A549 (cell line): ENCODE results near the gene AGPAT2. TPM values are rescaled to one million over a fixed set of nuclear protein-coding genes. Genes with fewer than 3 reads are reported as not detected.

ENCODE experiments used
- ATAC-seq, 2 experiments: fragments of 200-7000 bp in 1 of 2; fragments of >200 bp in 1 of 2; cut with Nextera tagmentation in 1 of 2; cut with Tn5 transposase in 1 of 2; 3 replicates each; pipeline versions ENCODE4 v1.8.0 to v1.9.1; 2018 to 2020; ENCODE audit warnings: mild to moderate bottlenecking in 1 of 2, moderate library complexity in 1 of 2
- CTCF ChIA-PET: fragments of 300-600 bp; sonication (Branson Sonifier 250); formaldehyde crosslinking; extraction: SDS; loops from one replicate; lab custom pipeline; 2021; ENCODE audit warnings: antibody characterized with exemption, inconsistent platforms; lab: Yijun Ruan, JAX
- POLR2A ChIA-PET: fragments of 350-600 bp; formaldehyde crosslinking; extraction: SDS; loops from one replicate; lab custom pipeline; 2021; ENCODE audit warnings: antibody characterized with exemption, inconsistent platforms; lab: Yijun Ruan, JAX
- DNase-seq, 2 experiments: peaks; one replicate each; pipeline versions ENCODE4 v3.0.0 to v3.0.0-alpha.2; 2011 to 2016; ENCODE audit warnings: low read depth in 1 of 2, low spot score in 1 of 2
- FAIRE-seq: peaks from 2 replicates; lab custom pipeline; 2011; peaks lifted over from hg19 to GRCh38; lab: Jason Lieb, UNC
- H3K27ac ChIP-seq, 2 experiments: fragments of >200 bp; sonication (Bioruptor Twin); formaldehyde crosslinking; 3 replicates each; pipeline ENCODE4 v1.5.1; 2016 to 2017
- H3K4me1 ChIP-seq: fragments of >200 bp; sonication (Bioruptor Twin); formaldehyde crosslinking; 3 replicates; pipeline ENCODE4 v1.6.1; 2016
- H3K4me2 ChIP-seq: fragments of >200 bp; sonication (Bioruptor Twin); formaldehyde crosslinking; 3 replicates; pipeline ENCODE4 v1.6.1; 2016
- H3K4me3 ChIP-seq: fragments of >200 bp; sonication (Bioruptor Twin); formaldehyde crosslinking; 3 replicates; pipeline ENCODE4 v1.5.1; 2016
- H3K9me3 ChIP-seq: fragments of >200 bp; sonication (Bioruptor Twin); formaldehyde crosslinking; 3 replicates; pipeline ENCODE4 v1.6.1; 2016
- ATOH8 ChIP-seq: fragments of 250-450 bp; sonication (Bioruptor Pico); IDR thresholded peaks from 2 replicates; pipeline ENCODE4 v1.5.0; 2020; ENCODE audit warnings: low read depth, mild to moderate bottlenecking, moderate library complexity
- BHLHE40 ChIP-seq: IDR thresholded peaks from 2 replicates; pipeline ENCODE4 v1.6.1; 2012; ENCODE audit warnings: low read depth, low read length, inconsistent platforms
- CHD2 ChIP-seq: fragments of 150-350 bp; IDR thresholded peaks from 2 replicates; pipeline ENCODE4 v1.6.1; 2014; ENCODE audit warnings: low read length; ENCODE audit not compliant: partially characterized antibody
- CHD4 ChIP-seq: fragments of 200-600 bp; sonication (generic); IDR thresholded peaks from 2 replicates; pipeline ENCODE4 v1.6.1; 2016; ENCODE audit warnings: antibody characterized with exemption, mild to moderate bottlenecking, borderline replicate concordance
- E2F6 ChIP-seq: IDR thresholded peaks from 2 replicates; pipeline ENCODE4 v1.6.1; 2012; ENCODE audit warnings: low read depth, borderline replicate concordance
- ELK1 ChIP-seq: fragments of 150-350 bp; IDR thresholded peaks from 2 replicates; pipeline ENCODE4 v1.6.1; 2014; ENCODE audit warnings: low read depth, mild to moderate bottlenecking, low read length
- EP300 ChIP-seq, 2 experiments: fragments of >200 bp; sonication (Bioruptor Twin); formaldehyde crosslinking; IDR thresholded peaks; 2 replicates in 1 of 2; 3 replicates in 1 of 2; pipeline ENCODE4 v1.6.1; 2016 to 2017
- ESRRA ChIP-seq: fragments of 150-350 bp; IDR thresholded peaks from 2 replicates; pipeline ENCODE4 v1.6.1; 2014; ENCODE audit warnings: mild to moderate bottlenecking, low read length, borderline replicate concordance
- FOXS1 ChIP-seq: fragments of 250-450 bp; sonication (Bioruptor Pico); IDR thresholded peaks from 2 replicates; pipeline ENCODE4 v1.5.0; 2020; ENCODE audit warnings: mild to moderate bottlenecking, moderate library complexity
- GATA3 ChIP-seq: IDR thresholded peaks from 2 replicates; pipeline ENCODE4 v1.6.1; 2012; ENCODE audit warnings: borderline replicate concordance
- HDAC2 ChIP-seq: fragments of 200-600 bp; sonication (generic); IDR thresholded peaks from 2 replicates; pipeline ENCODE4 v1.6.1; 2016
- HEYL ChIP-seq: fragments of 250-450 bp; sonication (Bioruptor Pico); IDR thresholded peaks from 2 replicates; pipeline ENCODE4 v1.8.0; 2021; ENCODE audit warnings: mild to moderate bottlenecking, moderate library complexity
- JUN ChIP-seq, 2 experiments: fragments of >200 bp; sonication (Bioruptor Twin); formaldehyde crosslinking; IDR thresholded peaks; 2 replicates in 1 of 2; 3 replicates in 1 of 2; pipeline ENCODE4 v1.6.1; 2016 to 2017
- KDM5A ChIP-seq: fragments of 200-600 bp; sonication (generic); IDR thresholded peaks from 2 replicates; pipeline ENCODE4 v1.6.1; 2016; ENCODE audit warnings: antibody characterized with exemption, mild to moderate bottlenecking
- MYC ChIP-seq: IDR thresholded peaks from 2 replicates; pipeline ENCODE4 v1.6.1; 2012; ENCODE audit warnings: mild to moderate bottlenecking, inconsistent platforms, low read length, improper control_type of control experiment, borderline replicate concordance
- NR3C1 ChIP-seq: fragments of >200 bp; sonication (Bioruptor Twin); formaldehyde crosslinking; IDR thresholded peaks from 3 replicates; pipeline ENCODE4 v1.6.1; 2017
- PBX3 ChIP-seq: IDR thresholded peaks from 2 replicates; pipeline ENCODE4 v1.6.1; 2012
- POLR2A ChIP-seq: IDR thresholded peaks from 2 replicates; pipeline ENCODE4 v1.6.1; 2012; ENCODE audit warnings: mild to moderate bottlenecking, low read length
- RFX5 ChIP-seq: fragments of 450-650 bp; IDR thresholded peaks from 2 replicates; pipeline ENCODE4 v1.7.1; 2014; ENCODE audit warnings: antibody characterized with exemption, mild to moderate bottlenecking, moderate library complexity
- RNF2 ChIP-seq: fragments of 200-600 bp; sonication (generic); IDR thresholded peaks from 2 replicates; pipeline ENCODE4 v1.6.1; 2016; ENCODE audit warnings: low read depth, mild to moderate bottlenecking, antibody characterized with exemption, moderate library complexity, borderline replicate concordance
- TFCP2L1 ChIP-seq: fragments of 250-450 bp; sonication (Bioruptor Pico); IDR thresholded peaks from 2 replicates; pipeline ENCODE4 v1.5.0; 2021; ENCODE audit warnings: mild to moderate bottlenecking
- ZC3H11A ChIP-seq: fragments of 450-650 bp; IDR thresholded peaks from 2 replicates; pipeline ENCODE4 v1.6.1; 2014; ENCODE audit warnings: antibody characterized with exemption, mild to moderate bottlenecking
- ZFP36 ChIP-seq: fragments of 450-650 bp; IDR thresholded peaks from 2 replicates; pipeline ENCODE4 v1.6.1; 2014; ENCODE audit warnings: borderline replicate concordance; ENCODE audit not compliant: partially characterized antibody
- ZNF302 ChIP-seq: fragments of 250-450 bp; sonication (Bioruptor Pico); IDR thresholded peaks from 2 replicates; pipeline ENCODE4 v1.9.0; 2021; ENCODE audit warnings: inconsistent platforms, mild to moderate bottlenecking, moderate library complexity
- WGBS: methylation state at CpG from one replicate; pipeline ENCODE4 v1.1.6; 2017; ENCODE audit errors: missing lambda C conversion rate; 5-methylcytosine and 5-hydroxymethylcytosine counted together
- polyA plus RNA-seq, 4 experiments: library from polyadenylated mRNA; depleted of rRNA in 3 of 4; stranded (reverse); fragments of >200 nt; fragmentation: RNase III in 1 of 4; extraction: RNeasy Plus Mini Kit Qiagen cat#74134 plus additional on column Dnase treatment in 1 of 4; gene quantifications; 2 replicates in 3 of 4; 3 replicates in 1 of 4; pipeline ENCODE4 v1.2.3, GENCODE V29; 2011 to 2017

Gene AGPAT2
- polyA plus RNA-seq, 2 of the 4 experiments (the other 2 are of a cell fraction) = 32.3 to 49.5 TPM

GRCh38 chr9:136729926-136730325 is 42.7 kb upstream of the AGPAT2 start (continued):
- TF ChIP-seq ZFP36 (no peak), ZC3H11A (no peak), MYC (no peak), FOXS1 (CRISPR knock-in tag) (no peak), ATOH8 (no peak), E2F6 (no peak), HDAC2 (no peak)
- TF ChIP-seq, all 56 proteins: peak for 0

- Histone ChIP-seq H3K9me3 (no peaks in the 10 kb centered on the region), H3K4me3 (peak overlapping the region; percentile 91), H3K4me2 (peak overlapping the region; percentile 97), H3K27ac (peak overlapping the region; percentile 99 to 100), H3K4me1 (peaks cover 31% of the 10 kb centered on the region)
- TF ChIP-seq ZNF302 = no peak
- TF ChIP-seq TFCP2L1 (CRISPR knock-in tag) = no peak
- TF ChIP-seq CHD4 = no peak
- no peak for TF ChIP-seq EP300 (IDR thresholded peaks at IDR 0.05)
- 0 out of 5 replicates have a peak, but pooled peaks of 1 of the 2 experiments have one; percentile 18 for TF ChIP-seq JUN (IDR thresholded peaks at IDR 0.05)
- no peak for TF ChIP-seq ELK1
- no peak for TF ChIP-seq GATA3
- TF ChIP-seq RNF2 = no peak
- peak; percentile 29; the same call in 1 of the 2 replicates for TF ChIP-seq POLR2A
- TF ChIP-seq HEYL (CRISPR knock-in tag) = no peak
- TF ChIP-seq BHLHE40 = no peak
- ATAC-seq (peak; percentile 63 to 80), FAIRE-seq (no peak), DNase-seq (peak in 1 of 2 experiments; percentile 62)
- ChIA-PET POLR2A (interaction anchor here (1.1 to 2.7 kb wide), 8 partner anchors 10 to 366 kb away, joined by 3 to 17 read pairs (median 4); partner anchors contain the start of gene LCN10), CTCF (interaction anchor here (0.6 to 6.0 kb wide), 23 partner anchors 8 to 468 kb away, joined by 3 to 50 read pairs (median 7); partner anchors contain the start of genes DIPK1B, LCN10, LCN15 and LCN6)
- 44% methylated on average over 7 of the region's 7 CpGs for WGBS
These were observed 41.9 kb upstream of the AGPAT2 start for GRCh38 chr9:136729144-136729543.

- WGBS = 0% methylated on average over 3 of the region's 53 CpGs
- TF ChIP-seq GATA3 = 0 out of 2 replicates have a peak, but pooled peaks have one; percentile 16
- TF ChIP-seq RFX5 = no peak
- peak; percentile 27; the same call in 1 of the 2 replicates for TF ChIP-seq POLR2A
- no peak for TF ChIP-seq FOXS1 (CRISPR knock-in tag)
- TF ChIP-seq RNF2 = peak; percentile 68; the same call in 1 of the 2 replicates
- TF ChIP-seq CHD2 = no peak
- TF ChIP-seq ESRRA = no peak
- TF ChIP-seq KDM5A = no peak
- TF ChIP-seq E2F6 = peak; percentile 47; the same call in 1 of the 2 replicates
- no peak for TF ChIP-seq PBX3
- TF ChIP-seq NR3C1 = no peak
- no peak for FAIRE-seq
- ChIA-PET CTCF (interaction anchor here (0.6 to 6.0 kb wide), 33 partner anchors 9 to 467 kb away, joined by 3 to 50 read pairs (median 5); partner anchors contain the start of genes DIPK1B, LCN10, LCN15 and LCN6), POLR2A (interaction anchor here (0.5 to 2.7 kb wide), 25 partner anchors 8 to 366 kb away, joined by 3 to 30 read pairs (median 4); partner anchors contain the start of genes AJM1, DIPK1B, LCN10 and RABL6)
- H3K4me1 ChIP-seq = peaks cover 36% of the 10 kb centered on the region
- peak in 1 of 2 experiments; percentile 56 for DNase-seq
- no peaks in the 10 kb centered on the region for H3K9me3 ChIP-seq
- ATAC-seq = peak; percentile 57 to 72
- H3K4me3 ChIP-seq = peak overlapping the region; percentile 91
- peak overlapping the region; percentile 97 for H3K4me2 ChIP-seq
- H3K27ac ChIP-seq = peak overlapping the region; percentile 99 to 100
These were observed 41.4 kb upstream of the AGPAT2 start for GRCh38 chr9:136728548-136729123.
